H1 (cell line): ENCODE measurements around the gene EEF1AKMT3. TPM values are rescaled to one million over a fixed set of nuclear protein-coding genes. Genes with fewer than 3 reads are reported as not detected.

ENCODE experiments used
- CTCF ChIA-PET: fragments of 300-600 bp; sonication (Branson Sonifier 250); formaldehyde crosslinking; loops from one replicate; lab custom pipeline; 2021; ENCODE audit not compliant: partially characterized antibody; lab: Charles Lee
- POLR2A ChIA-PET: fragments of 300-600 bp; sonication (Branson Sonifier 250); formaldehyde crosslinking; loops from one replicate; lab custom pipeline; 2021; ENCODE audit warnings: inconsistent platforms; ENCODE audit not compliant: partially characterized antibody; lab: Charles Lee
- DNase-seq, 2 experiments: peaks; one replicate each; pipeline versions ENCODE4 v3.0.0 to v3.0.0-alpha.2; 2010 to 2022; ENCODE audit warnings: low spot score in 2 of 2, low read depth in 1 of 2, mixed read lengths in 1 of 2
- FAIRE-seq: peaks from 2 replicates; lab custom pipeline; 2011; peaks lifted over from hg19 to GRCh38; lab: Jason Lieb, UNC
- H2AFZ ChIP-seq: 2 replicates; pipeline ENCODE4 v1.8.1; 2012; ENCODE audit warnings: low read length, inconsistent platforms
- H2AK5ac ChIP-seq: 2 replicates; pipeline ENCODE4 v1.6.1; 2013; ENCODE audit warnings: low read depth, low read length
- H2BK120ac ChIP-seq: replicated peaks from 2 replicates; pipeline ENCODE3; 2013; ENCODE audit warnings: low read depth, low read length, inconsistent platforms
- H2BK12ac ChIP-seq: 2 replicates; pipeline ENCODE4 v1.6.1; 2013; ENCODE audit warnings: low read depth, low read length
- H2BK15ac ChIP-seq: 2 replicates; pipeline ENCODE4 v1.6.1; 2013; ENCODE audit warnings: low read length
- H2BK20ac ChIP-seq: 2 replicates; pipeline ENCODE4 v1.6.1; 2013; ENCODE audit warnings: low read length
- H2BK5ac ChIP-seq: 2 replicates; pipeline ENCODE4 v1.6.1; 2013; ENCODE audit warnings: low read depth, low read length
- H3K14ac ChIP-seq: 2 replicates; pipeline ENCODE4 v1.6.1; 2013; ENCODE audit warnings: inconsistent platforms; ENCODE audit not compliant: insufficient read length
- H3K18ac ChIP-seq: 2 replicates; pipeline ENCODE4 v1.6.1; 2013; ENCODE audit warnings: low read length; ENCODE audit errors: extremely low read depth
- H3K23ac ChIP-seq: 2 replicates; pipeline ENCODE4 v1.6.1; 2013; ENCODE audit warnings: inconsistent platforms; ENCODE audit not compliant: insufficient read length
- H3K23me2 ChIP-seq: 2 replicates; pipeline ENCODE4 v1.6.1; 2013; ENCODE audit warnings: low read depth, low read length
- H3K27ac ChIP-seq: 2 replicates; pipeline ENCODE4 v1.6.1; 2011; ENCODE audit warnings: low read depth, low read length, inconsistent platforms
- H3K27me3 ChIP-seq, 4 experiments: replicated peaks in 1 of 4; 1 replicate in 1 of 4; 2 replicates in 3 of 4; pipeline versions ENCODE4 v1.6.1 to v1.8.1; 2011 to 2013; ENCODE audit warnings: low read length in 3 of 4, mild to moderate bottlenecking in 3 of 4, inconsistent platforms in 2 of 4, mixed read lengths in 2 of 4, moderate library complexity in 1 of 4; ENCODE audit not compliant: control insufficient read depth in 3 of 4, insufficient read depth in 3 of 4; ENCODE audit errors: extremely low read depth in 1 of 4
- H3K36me3 ChIP-seq, 4 experiments: 2 replicates each; pipeline versions ENCODE4 v1.6.1 to v1.8.1; 2011 to 2013; ENCODE audit warnings: mild to moderate bottlenecking in 4 of 4, low read length in 3 of 4, moderate library complexity in 2 of 4, control low read depth in 1 of 4, inconsistent platforms in 1 of 4; ENCODE audit not compliant: insufficient read depth in 4 of 4, control insufficient read depth in 2 of 4
- H3K4ac ChIP-seq: replicated peaks from 2 replicates; pipeline ENCODE3; 2013; ENCODE audit warnings: low read length, low read depth, mixed read lengths, inconsistent platforms; ENCODE audit not compliant: insufficient read length
- H3K4me1 ChIP-seq, 4 experiments: replicated peaks in 1 of 4; 1 replicate in 1 of 4; 2 replicates in 3 of 4; pipeline versions ENCODE4 v1.6.1 to v1.8.1; 2011 to 2013; ENCODE audit warnings: low read length in 3 of 4, inconsistent platforms in 2 of 4, mixed read lengths in 1 of 4; ENCODE audit not compliant: insufficient read depth in 4 of 4, control insufficient read depth in 3 of 4
- H3K4me2 ChIP-seq, 2 experiments: 2 replicates each; pipeline versions ENCODE4 v1.6.1 to v1.8.1; 2011 to 2013; ENCODE audit warnings: low read depth in 2 of 2, low read length in 2 of 2, control low read depth in 1 of 2, inconsistent platforms in 1 of 2, mild to moderate bottlenecking in 1 of 2; ENCODE audit not compliant: insufficient read depth in 1 of 2
- H3K4me3 ChIP-seq, 4 experiments: fragments of 200-600, 300-600 bp in 1 of 4; sonication (generic), shearing (Covaris generic), sonication (Bioruptor Twin) in 1 of 4; 2 replicates each; pipeline versions ENCODE4 v1.5.1 to v1.8.1; 2011 to 2016; ENCODE audit warnings: low read length in 4 of 4, low read depth in 3 of 4, control low read depth in 2 of 4, inconsistent platforms in 2 of 4, mild to moderate bottlenecking in 2 of 4, mixed read lengths in 1 of 4, moderate library complexity in 1 of 4; ENCODE audit not compliant: insufficient read depth in 2 of 4; ENCODE audit errors: extremely low read depth in 1 of 4
- H3K56ac ChIP-seq: replicated peaks from 2 replicates; pipeline ENCODE3; 2013; ENCODE audit warnings: low read depth, mild to moderate bottlenecking, mixed read lengths, low read length, inconsistent platforms; ENCODE audit not compliant: insufficient read length
- H3K79me1 ChIP-seq: 2 replicates; pipeline ENCODE4 v1.6.1; 2013; ENCODE audit warnings: low read depth, low read length, control low read depth
- H3K79me2 ChIP-seq, 2 experiments: 2 replicates each; pipeline versions ENCODE4 v1.6.1 to v1.8.1; 2012 to 2013; ENCODE audit warnings: low read length in 2 of 2, mild to moderate bottlenecking in 2 of 2, inconsistent platforms in 1 of 2; ENCODE audit not compliant: insufficient read depth in 2 of 2, control insufficient read depth in 1 of 2
- H3K9ac ChIP-seq, 4 experiments: replicated peaks in 1 of 4; 1 replicate in 1 of 4; 2 replicates in 3 of 4; pipeline versions ENCODE4 v1.6.1 to v1.8.1; 2011 to 2013; ENCODE audit warnings: low read depth in 3 of 4, low read length in 3 of 4, control low read depth in 2 of 4, mild to moderate bottlenecking in 2 of 4, moderate library complexity in 2 of 4, inconsistent platforms in 1 of 4; ENCODE audit errors: extremely low read depth in 1 of 4
- H3K9me3 ChIP-seq, 2 experiments: 2 replicates each; pipeline versions ENCODE4 v1.6.1 to v1.8.1; 2012 to 2013; ENCODE audit warnings: mild to moderate bottlenecking in 2 of 2, moderate library complexity in 2 of 2, control low read depth in 1 of 2, inconsistent platforms in 1 of 2, low read depth in 1 of 2, low read length in 1 of 2, mixed read lengths in 1 of 2; ENCODE audit not compliant: insufficient read depth in 2 of 2
- H4K20me1 ChIP-seq, 2 experiments: replicated peaks in 1 of 2; 2 replicates each; pipeline versions ENCODE3 to v1.8.1; 2011 to 2013; ENCODE audit warnings: inconsistent platforms in 2 of 2, low read length in 2 of 2, mild to moderate bottlenecking in 1 of 2; ENCODE audit not compliant: insufficient read depth in 2 of 2, control insufficient read depth in 1 of 2
- H4K5ac ChIP-seq: 2 replicates; pipeline ENCODE4 v1.6.1; 2013; ENCODE audit warnings: low read length, low read depth, mixed read lengths, inconsistent platforms; ENCODE audit not compliant: insufficient read length
- H4K8ac ChIP-seq: 2 replicates; pipeline ENCODE4 v1.8.0; 2013; ENCODE audit warnings: mild to moderate bottlenecking, moderate library complexity, low read length, inconsistent platforms; ENCODE audit not compliant: insufficient read depth; ENCODE audit errors: extremely low read depth
- H4K91ac ChIP-seq: replicated peaks from 2 replicates; pipeline ENCODE3; 2013; ENCODE audit warnings: low read length, mixed read lengths, inconsistent platforms; ENCODE audit not compliant: insufficient read length
- ASH2L ChIP-seq: fragments of 200-600, 300-600 bp; sonication (generic); IDR thresholded peaks from one replicate; pipeline ENCODE4 v1.7.1; 2017; ENCODE audit warnings: low read length
- BCL11A ChIP-seq, 2 experiments: IDR thresholded peaks; one replicate each; pipeline ENCODE4 v1.6.1; 2011; ENCODE audit warnings: low read depth in 2 of 2, low read length in 2 of 2, mild to moderate bottlenecking in 2 of 2
- CBX5 ChIP-seq: fragments of 300-800, 300-1000 bp; sonication (generic); IDR thresholded peaks from 2 replicates; pipeline ENCODE4 v1.7.1; 2016; ENCODE audit warnings: antibody characterized with exemption, low read length, low read depth
- JUND ChIP-seq: IDR thresholded peaks from 2 replicates; pipeline ENCODE4 v1.6.1; 2011; ENCODE audit warnings: mild to moderate bottlenecking, improper control_type of control experiment, low read length
- KDM5A ChIP-seq: fragments of 200-600 bp; IDR thresholded peaks from 2 replicates; pipeline ENCODE4 v1.7.1; 2012; ENCODE audit warnings: mild to moderate bottlenecking, low read length, inconsistent platforms, mixed read lengths
- RAD21 ChIP-seq, 2 experiments: IDR thresholded peaks in 1 of 2; conservative IDR thresholded peaks in 1 of 2; 2 replicates each; pipeline ENCODE4 v1.6.1; 2011; ENCODE audit warnings: low read depth in 2 of 2, low read length in 2 of 2, improper control_type of control experiment in 1 of 2, inconsistent platforms in 1 of 2, mild to moderate bottlenecking in 1 of 2, moderate library complexity in 1 of 2
- SIRT6 ChIP-seq: IDR thresholded peaks from one replicate; pipeline ENCODE4 v1.7.1; 2012; ENCODE audit warnings: low read length, inconsistent platforms
- SP2 ChIP-seq: IDR thresholded peaks from 2 replicates; pipeline ENCODE4 v1.6.1; 2012; ENCODE audit warnings: mild to moderate bottlenecking, low read length, inconsistent platforms
- WGBS, 2 experiments: shearing (Covaris generic) in 1 of 2; methylation state at CpG; one replicate each; pipeline versions ENCODE4 v1.1.6 to v1.1.7; 2013 to 2015; ENCODE audit warnings: low lambda C conversion rate in 2 of 2, mixed read lengths in 2 of 2, inconsistent platforms in 1 of 2, low coverage in 1 of 2, missing lambda C conversion rate in 1 of 2; ENCODE audit not compliant: insufficient replicate concordance in 2 of 2, insufficient coverage in 1 of 2, insufficient read length in 1 of 2; ENCODE audit errors: extremely low coverage in 1 of 2, missing lambda C conversion rate in 1 of 2; 5-methylcytosine and 5-hydroxymethylcytosine counted together
- polyA plus RNA-seq, 7 experiments: library from polyadenylated mRNA; depleted of rRNA in 3 of 7; stranded (reverse) in 5 of 7; unstranded in 2 of 7; fragments of >200 nt in 5 of 7; fragments of 200-250 nt in 2 of 7; gene quantifications; 1 replicate in 5 of 7; 2 replicates in 1 of 7; 4 replicates in 1 of 7; pipeline versions ENCODE4 v1.2.1 to v1.2.3, GENCODE V29; 2011 to 2013; ENCODE audit warnings: missing spikeins in 2 of 7, mixed read lengths in 2 of 7
- total RNA-seq: library from RNA; stranded (reverse); fragmentation: NEBNext Ultra II Directional; extraction: Animal tissue kit (Norgen Biotek cat#: 25700); gene quantifications from 2 replicates; pipeline ENCODE4 v1.2.1, GENCODE V29; 2021
- TF ChIP-seq, protein P1 (sequence below): IDR thresholded peaks from 2 replicates; pipeline ENCODE4 v1.6.1; 2012; ENCODE audit warnings: inconsistent platforms

The EEF1AKMT3 gene
- total and polyA plus RNA-seq, 2 of the 8 experiments (the other 6 are each of a cell fraction or from before 2014, with no cell fraction given), result 3.1 to 4.4 TPM

DNA sequence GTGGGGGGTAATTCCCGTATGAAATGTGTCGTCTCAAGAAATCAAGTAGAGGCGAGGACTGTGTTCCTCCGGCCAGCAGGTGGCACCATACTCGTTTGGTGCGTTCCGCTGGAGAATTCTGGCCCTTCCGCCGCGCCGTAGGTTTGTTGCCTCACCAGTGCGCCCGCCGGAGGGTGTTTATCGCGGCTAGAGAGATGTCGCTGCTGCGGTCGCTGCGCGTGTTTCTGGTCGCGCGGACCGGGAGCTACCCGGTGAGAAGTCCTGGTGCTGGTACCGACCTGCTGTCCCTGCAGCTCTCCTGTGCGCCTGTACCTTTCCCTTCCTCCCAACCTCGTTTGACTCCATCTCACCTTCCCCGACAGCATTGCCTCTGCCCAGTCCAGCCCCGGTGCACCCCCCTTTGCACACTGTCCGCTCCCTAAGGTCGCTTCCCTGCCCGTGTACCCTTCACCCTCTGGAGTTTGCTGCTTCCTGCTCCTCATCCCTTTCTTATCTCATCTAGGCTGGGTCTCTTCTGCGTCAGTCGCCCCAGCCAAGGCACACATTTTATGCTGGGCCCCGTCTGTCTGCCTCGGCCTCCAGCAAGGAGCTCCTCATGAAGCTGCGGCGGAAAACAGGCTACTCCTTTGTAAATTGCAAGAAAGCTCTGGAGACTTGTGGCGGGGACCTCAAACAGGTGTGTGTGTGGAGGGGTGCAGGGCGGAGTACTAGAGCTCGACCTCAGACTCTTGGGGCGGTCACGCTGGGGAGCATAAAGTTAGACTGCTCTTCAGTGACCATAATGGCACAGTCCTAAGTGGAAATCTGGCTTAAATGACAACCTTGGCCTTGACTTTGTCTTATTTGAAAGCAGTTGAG is 10.4 kb downstream of the EEF1AKMT3 start, which contains the start of gene TSFM:
TSFM (plus strand) TSS at position 180 of the 858 bp plus-strand sequence; CDS start at position 195, 15 bp downstream.
- Histone ChIP-seq H2BK12ac (no peak within 1 kb of the TSS), H3K56ac (peak within 1 kb of the TSS; percentile 65), H4K5ac (peak within 1 kb of the TSS; percentile 7), H2BK120ac (no peak within 1 kb of the TSS), H3K36me3 (peaks cover 4 to 25% (median 13%) of the 10 kb centered on the region in 4 experiments; a peak in 7 of 8 replicates), H3K23me2 (peaks cover 2% of the 10 kb centered on the region; the same call in 1 of the 2 replicates), H3K4me1 (no peaks in the 10 kb centered on the region), H3K27me3 (no peaks in the 10 kb centered on the region), H2BK15ac (no peak within 1 kb of the TSS), H3K14ac (no peak within 1 kb of the TSS), H2AFZ (peak within 1 kb of the TSS; percentile 96), H3K18ac (peak within 1 kb of the TSS; percentile 42; the same call in 1 of the 2 replicates), H4K8ac (peak within 1 kb of the TSS; percentile 28; the same call in 1 of the 2 replicates), H3K9ac (peak within 1 kb of the TSS; percentile 77 to 89 (median 84)), H3K9me3 (no peaks in the 10 kb centered on the region), H2BK20ac (no peak within 1 kb of the TSS), H3K4ac (no peak within 1 kb of the TSS), H3K79me1 (no peaks in the 10 kb centered on the region), H3K4me2 (peak within 1 kb of the TSS; percentile 67 to 80), H3K23ac (no peak within 1 kb of the TSS), H4K91ac (peak within 1 kb of the TSS; percentile 36), H4K20me1 (peaks cover 0 to 2% of the 10 kb centered on the region in 2 experiments), H2AK5ac (no peak within 1 kb of the TSS), H3K4me3 (peak within 1 kb of the TSS; percentile 76 to 99 (median 98)), H3K27ac (peak within 1 kb of the TSS; percentile 58; the same call in 1 of the 2 replicates), H3K79me2 (peaks cover 0 to 16% of the 10 kb centered on the region in 2 experiments; a peak in 2 of 4 replicates), H2BK5ac (peak within 1 kb of the TSS; percentile 71)
- 3% methylated on average over 43 of the region's 45 CpGs; no CpG with 5 or more reads in 1 of the 2 experiments for WGBS, 2 experiments
- peak; percentile 77 to 98 for DNase-seq
- POLR2A ChIA-PET, result interaction anchor here (0.9 to 2.8 kb wide), 14 partner anchors 10 to 116 kb away, joined by 3 to 22 read pairs (median 4); partner anchors contain the start of genes CTDSP2, CYP27B1, EEF1AKMT3 and METTL1
- no peak for FAIRE-seq
- CTCF ChIA-PET, result interaction anchor here (0.6 to 4.6 kb wide), 30 partner anchors 9 to 1840 kb away, joined by 3 to 26 read pairs (median 4); partner anchors contain the start of genes CTDSP2, CYP27B1, EEF1AKMT3 and METTL1
- TF ChIP-seq BCL11A (IDR thresholded peaks at IDR 0.05; ENCODE audit: low read depth in 2 of 2, low read length in 2 of 2) (no peak), KDM5A (peak; percentile 85), SP2 (peak; percentile 44; the same call in 1 of the 2 replicates), RAD21 (IDR thresholded peaks at IDR 0.05 in 1 of 2, conservative IDR thresholded peaks at IDR 0.05 in 1 of 2; ENCODE audit: low read depth in 2 of 2, low read length in 2 of 2) (peak in 1 of 2 experiments; percentile 40; a peak in 1 of 4 replicates), CBX5 (no peak), SIRT6 (no peak), ASH2L (peak; percentile 90), JUND (peak; percentile 70; the same call in 1 of the 2 replicates)
- TF ChIP-seq, protein P1, sequence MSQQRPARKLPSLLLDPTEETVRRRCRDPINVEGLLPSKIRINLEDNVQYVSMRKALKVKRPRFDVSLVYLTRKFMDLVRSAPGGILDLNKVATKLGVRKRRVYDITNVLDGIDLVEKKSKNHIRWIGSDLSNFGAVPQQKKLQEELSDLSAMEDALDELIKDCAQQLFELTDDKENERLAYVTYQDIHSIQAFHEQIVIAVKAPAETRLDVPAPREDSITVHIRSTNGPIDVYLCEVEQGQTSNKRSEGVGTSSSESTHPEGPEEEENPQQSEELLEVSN, result no peak
